Measurements from ENCODE around the gene LINGO1. TPM values are rescaled to one million over a fixed set of nuclear protein-coding genes. Genes with fewer than 3 reads are reported as not detected.

LINGO1 gene
- total RNA-seq, 1 donor from 2014 or later, result 18.3 TPM

DNA sequence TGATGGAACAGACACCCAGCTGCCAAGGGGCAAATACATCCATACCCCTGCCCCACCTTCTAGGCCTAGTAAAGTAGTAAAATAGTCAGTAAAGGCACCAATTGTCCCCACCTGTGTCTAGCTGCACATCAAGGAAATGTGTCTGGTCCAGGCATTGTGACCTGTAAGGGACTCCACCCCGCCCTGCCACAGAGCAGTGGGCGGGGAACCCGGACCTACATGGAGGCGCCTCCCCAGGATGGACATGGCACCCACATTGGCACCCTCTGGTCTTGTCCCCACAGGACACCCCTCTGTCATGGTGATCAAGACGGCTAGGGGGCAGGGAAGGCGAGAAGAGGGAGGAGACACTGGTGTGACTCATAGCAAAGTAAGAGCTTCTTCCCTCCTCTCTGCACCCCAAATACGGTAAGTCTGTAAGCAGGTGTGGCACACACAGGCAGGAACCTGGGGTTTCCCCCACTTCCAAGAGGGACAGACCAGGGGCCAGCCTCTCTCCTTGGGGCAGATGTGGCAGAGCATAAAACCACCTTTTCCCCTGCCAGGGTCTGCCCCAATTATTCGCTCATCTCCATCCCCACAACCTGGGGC, 13.5 kb upstream of the LINGO1 start:
- DNase-seq (ENCODE audit: low spot score in 2 of 2), result no peak
- no peak overlapping the region for H3K27ac ChIP-seq
- H3K9me3 ChIP-seq, result no peaks in the 10 kb centered on the region
- H3K4me3 ChIP-seq, result no peak overlapping the region
- intact Hi-C loops (cut with DNase I), result no loop called here
- TF ChIP-seq, protein P1, sequence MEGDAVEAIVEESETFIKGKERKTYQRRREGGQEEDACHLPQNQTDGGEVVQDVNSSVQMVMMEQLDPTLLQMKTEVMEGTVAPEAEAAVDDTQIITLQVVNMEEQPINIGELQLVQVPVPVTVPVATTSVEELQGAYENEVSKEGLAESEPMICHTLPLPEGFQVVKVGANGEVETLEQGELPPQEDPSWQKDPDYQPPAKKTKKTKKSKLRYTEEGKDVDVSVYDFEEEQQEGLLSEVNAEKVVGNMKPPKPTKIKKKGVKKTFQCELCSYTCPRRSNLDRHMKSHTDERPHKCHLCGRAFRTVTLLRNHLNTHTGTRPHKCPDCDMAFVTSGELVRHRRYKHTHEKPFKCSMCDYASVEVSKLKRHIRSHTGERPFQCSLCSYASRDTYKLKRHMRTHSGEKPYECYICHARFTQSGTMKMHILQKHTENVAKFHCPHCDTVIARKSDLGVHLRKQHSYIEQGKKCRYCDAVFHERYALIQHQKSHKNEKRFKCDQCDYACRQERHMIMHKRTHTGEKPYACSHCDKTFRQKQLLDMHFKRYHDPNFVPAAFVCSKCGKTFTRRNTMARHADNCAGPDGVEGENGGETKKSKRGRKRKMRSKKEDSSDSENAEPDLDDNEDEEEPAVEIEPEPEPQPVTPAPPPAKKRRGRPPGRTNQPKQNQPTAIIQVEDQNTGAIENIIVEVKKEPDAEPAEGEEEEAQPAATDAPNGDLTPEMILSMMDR (IDR thresholded peaks at IDR 0.05), result no peak
- no peaks in the 10 kb centered on the region for H3K4me1 ChIP-seq
- no peaks in the 10 kb centered on the region for H3K27me3 ChIP-seq
- H3K36me3 ChIP-seq, result no peaks in the 10 kb centered on the region

DNA sequence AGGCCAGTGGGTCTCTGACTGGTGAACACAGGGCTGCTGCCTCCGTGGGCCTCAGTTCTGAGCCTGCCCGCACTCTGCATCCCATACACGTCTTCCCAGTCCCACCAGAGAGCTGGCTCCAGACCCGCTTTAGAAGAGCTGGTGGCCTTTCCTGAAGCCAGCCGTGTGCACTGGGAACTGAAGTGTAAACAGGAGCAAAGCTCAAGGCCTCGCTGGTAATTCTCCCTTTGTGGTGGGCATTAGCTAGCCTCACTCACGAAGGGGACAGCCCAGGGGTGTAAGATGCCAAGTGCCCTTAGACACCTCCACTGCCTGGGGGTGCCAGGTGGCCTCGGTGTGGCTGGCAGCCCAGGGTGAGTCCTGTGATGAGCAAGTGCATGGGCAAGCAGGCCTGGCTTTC, 12.9 kb upstream of the LINGO1 start:
- Histone ChIP-seq H3K9me3 (no peaks in the 10 kb centered on the region), H3K27ac (no peak overlapping the region), H3K36me3 (no peaks in the 10 kb centered on the region), H3K4me1 (no peaks in the 10 kb centered on the region), H3K27me3 (no peaks in the 10 kb centered on the region), H3K4me3 (no peak overlapping the region)
- intact Hi-C loops (cut with DNase I), result no loop called here
- TF ChIP-seq, protein P1 (IDR thresholded peaks at IDR 0.05), result no peak
- no peak for DNase-seq (ENCODE audit: low spot score in 2 of 2)

DNA sequence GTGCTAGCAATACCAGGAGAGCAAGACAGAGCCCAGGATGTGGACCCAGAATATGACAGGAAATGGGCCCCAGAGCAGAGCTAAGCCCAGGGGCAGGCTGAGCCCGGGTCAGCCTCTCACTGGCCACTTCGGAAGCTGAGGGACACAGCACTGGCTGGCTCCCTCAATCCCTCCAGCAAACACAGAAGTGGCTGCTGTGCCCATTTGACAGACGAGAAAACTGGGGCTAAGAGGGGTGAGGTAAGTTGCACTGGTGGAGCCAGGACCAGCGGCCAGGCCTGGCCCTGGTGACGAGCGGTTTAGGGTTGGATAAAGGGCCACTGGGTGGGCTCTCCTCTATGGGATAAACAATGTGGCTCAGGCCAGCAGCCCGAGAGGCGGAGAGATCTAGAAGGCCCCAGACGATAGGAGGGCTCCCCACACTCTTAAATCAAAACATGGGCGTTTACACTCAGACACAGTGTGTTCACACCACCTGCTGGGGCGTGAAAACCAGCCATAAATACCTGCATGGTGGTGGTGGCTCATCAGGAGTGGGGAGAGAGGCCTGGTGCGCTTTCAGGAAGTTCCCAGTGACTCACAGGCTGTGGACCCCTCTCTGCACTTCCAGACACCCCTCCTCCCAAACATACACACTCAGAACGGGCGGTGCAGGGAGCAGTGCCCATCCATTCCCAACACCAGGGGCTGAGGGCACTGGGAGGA, 12.0 kb upstream of the LINGO1 start:
- no peak overlapping the region for H3K27ac ChIP-seq

DNA sequence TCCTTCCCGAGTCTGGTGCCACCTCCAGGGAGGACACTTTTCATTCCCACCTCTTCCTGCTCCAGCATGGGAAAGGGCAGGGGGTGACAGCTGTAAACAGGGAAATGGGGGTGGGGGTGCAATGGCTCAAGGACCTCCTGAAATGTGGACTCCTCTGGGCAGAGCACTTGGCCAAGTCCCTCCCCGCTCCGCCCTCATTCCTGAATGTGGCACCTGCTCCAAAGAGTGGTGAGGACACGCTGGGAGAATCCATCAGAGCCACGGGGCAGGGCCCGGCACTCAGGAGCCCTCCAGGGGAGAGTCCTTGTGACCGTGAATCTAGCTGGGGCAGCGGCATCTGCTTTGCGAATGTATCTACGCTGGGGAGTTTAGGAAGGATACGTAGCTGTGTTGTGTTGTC, 11.1 kb upstream of the LINGO1 start:
- no peak for DNase-seq (ENCODE audit: low spot score in 2 of 2)
- H3K4me1 ChIP-seq, result no peaks in the 10 kb centered on the region
- no peak overlapping the region for H3K4me3 ChIP-seq
- no peaks in the 10 kb centered on the region for H3K9me3 ChIP-seq
- TF ChIP-seq, protein P1 (IDR thresholded peaks at IDR 0.05), result no peak
- H3K27ac ChIP-seq, result no peak overlapping the region
- intact Hi-C loops (cut with DNase I), result no loop called here
- H3K36me3 ChIP-seq, result no peaks in the 10 kb centered on the region
- no peaks in the 10 kb centered on the region for H3K27me3 ChIP-seq

More for the DNA sequence above, 12.0 kb upstream of the LINGO1 start:
- intact Hi-C loops (cut with DNase I), result no loop called here
- Histone ChIP-seq H3K9me3 (no peaks in the 10 kb centered on the region), H3K4me3 (no peak overlapping the region), H3K36me3 (no peaks in the 10 kb centered on the region), H3K4me1 (no peaks in the 10 kb centered on the region), H3K27me3 (no peaks in the 10 kb centered on the region)
- TF ChIP-seq, protein P1 (IDR thresholded peaks at IDR 0.05), result no peak
- no peak for DNase-seq (ENCODE audit: low spot score in 2 of 2)

DNA sequence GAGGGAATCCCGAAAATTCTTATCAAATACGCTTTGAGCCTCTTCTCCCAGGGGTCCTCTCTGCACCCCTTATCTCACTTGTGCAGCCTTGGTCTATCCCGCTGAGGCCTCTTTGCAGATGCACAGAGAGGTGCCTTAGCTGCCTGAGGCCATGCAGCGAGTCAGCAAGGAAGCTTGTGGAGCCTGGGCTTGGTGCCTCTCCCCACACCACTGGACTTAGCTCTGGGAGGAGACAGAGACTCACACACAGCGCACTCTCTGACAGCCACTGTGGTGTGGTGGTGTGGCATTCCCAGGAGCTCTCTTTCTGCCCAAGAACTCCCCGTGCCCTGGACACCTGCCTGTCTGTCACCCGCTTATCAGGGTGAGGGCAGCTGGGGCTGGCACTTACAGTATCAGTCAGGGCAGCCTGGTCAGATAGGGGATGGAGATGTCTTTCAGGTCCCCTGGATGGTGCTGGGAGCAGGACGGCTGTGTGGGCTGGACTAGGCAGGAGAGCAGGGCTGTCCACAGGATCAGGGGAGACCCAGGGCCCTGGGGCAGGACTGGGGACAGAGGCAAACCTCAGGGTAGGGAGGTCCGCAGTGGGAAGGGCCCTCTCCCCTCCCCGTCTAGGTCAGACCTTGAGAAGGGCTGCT, 10.2 kb upstream of the LINGO1 start:
- Histone ChIP-seq H3K27me3 (no peaks in the 10 kb centered on the region), H3K27ac (no peak overlapping the region), H3K36me3 (no peaks in the 10 kb centered on the region), H3K4me3 (no peak overlapping the region), H3K4me1 (no peaks in the 10 kb centered on the region), H3K9me3 (no peaks in the 10 kb centered on the region)
- intact Hi-C loops (cut with DNase I), result no loop called here
- TF ChIP-seq, protein P1 (IDR thresholded peaks at IDR 0.05), result no peak
- no peak for DNase-seq (ENCODE audit: low spot score in 2 of 2)

Data from ascending aorta (tissue), 2 donors.